Stimulated activated CD4-positive, alpha-beta T cell treated with anti-CD3 and anti-CD28 coated beads, Interleukin-4, amount 100 ng/mL, for 48 hours (primary cell): Measurements from ENCODE around the gene TNS3.

ENCODE experiments used
- DNase-seq, 2 donors: peaks; one replicate each; pipeline ENCODE4 v3.0.0-alpha.2; 2020; ENCODE audit warnings: low read depth in 2 of 2

The TNS3 gene

DNA sequence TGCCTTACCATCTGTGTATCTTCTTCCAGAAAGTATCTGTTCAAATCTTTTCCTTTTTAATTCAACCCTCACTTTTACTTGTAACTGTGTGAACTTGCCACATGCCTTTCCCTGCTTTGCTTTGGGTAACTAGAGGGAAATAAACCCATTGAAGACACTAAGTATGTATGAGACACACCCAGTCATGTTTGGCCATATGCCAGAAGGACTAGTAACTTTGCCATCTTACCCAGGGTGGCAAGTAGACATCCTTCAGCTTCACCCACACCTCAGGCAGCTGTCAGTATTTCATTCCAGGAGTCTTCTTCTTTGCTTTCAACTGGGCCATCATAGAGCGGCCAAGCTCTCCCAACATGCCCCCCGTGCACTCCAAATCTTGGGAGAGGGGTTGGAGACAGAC is 323.1 kb downstream of the TNS3 start:
- DNase-seq, result no peak

DNA sequence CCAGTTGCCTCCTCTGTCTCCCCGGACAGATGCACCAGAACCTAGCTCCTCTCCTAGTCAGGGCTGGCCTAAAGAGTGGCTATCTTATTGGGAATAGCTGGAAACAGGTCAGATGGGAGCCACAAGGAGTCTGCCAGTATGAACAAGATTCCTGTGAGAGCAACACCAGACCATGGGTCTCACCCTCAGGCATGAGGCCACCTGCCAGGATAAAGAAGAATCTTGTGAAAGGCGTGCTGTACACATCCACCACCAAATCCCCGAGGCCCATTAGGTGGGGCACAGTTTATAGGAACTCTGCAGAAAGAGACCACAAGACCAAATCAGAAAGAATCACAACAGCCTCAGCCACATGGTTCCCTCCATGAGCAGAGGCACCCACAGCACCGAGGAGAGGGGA is 325.9 kb downstream of the TNS3 start:
- DNase-seq, result no peak

DNA sequence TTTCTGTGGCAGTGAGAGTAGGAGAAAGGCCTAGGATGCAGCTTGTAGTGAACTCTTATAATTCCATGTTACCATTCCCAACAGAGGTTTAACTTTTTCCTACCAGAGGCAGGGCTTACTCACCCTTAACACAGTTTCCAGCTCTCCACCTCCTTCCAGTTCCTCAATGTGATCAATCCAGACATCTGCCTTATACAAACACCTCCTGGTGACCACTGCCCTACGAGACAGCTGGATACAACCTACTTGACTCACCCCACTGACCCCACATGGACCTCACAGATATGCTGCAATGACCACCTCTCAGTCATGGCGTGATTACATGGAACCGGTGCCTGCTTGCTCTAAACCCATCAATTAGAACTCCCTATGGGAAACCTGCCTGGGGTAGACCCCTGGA is 326.5 kb downstream of the TNS3 start:
- DNase-seq, result no peak

- DNase-seq, result no peak
Observed at GRCh38 chr7:47255007-47255406, 326.9 kb downstream of the TNS3 start.

DNA sequence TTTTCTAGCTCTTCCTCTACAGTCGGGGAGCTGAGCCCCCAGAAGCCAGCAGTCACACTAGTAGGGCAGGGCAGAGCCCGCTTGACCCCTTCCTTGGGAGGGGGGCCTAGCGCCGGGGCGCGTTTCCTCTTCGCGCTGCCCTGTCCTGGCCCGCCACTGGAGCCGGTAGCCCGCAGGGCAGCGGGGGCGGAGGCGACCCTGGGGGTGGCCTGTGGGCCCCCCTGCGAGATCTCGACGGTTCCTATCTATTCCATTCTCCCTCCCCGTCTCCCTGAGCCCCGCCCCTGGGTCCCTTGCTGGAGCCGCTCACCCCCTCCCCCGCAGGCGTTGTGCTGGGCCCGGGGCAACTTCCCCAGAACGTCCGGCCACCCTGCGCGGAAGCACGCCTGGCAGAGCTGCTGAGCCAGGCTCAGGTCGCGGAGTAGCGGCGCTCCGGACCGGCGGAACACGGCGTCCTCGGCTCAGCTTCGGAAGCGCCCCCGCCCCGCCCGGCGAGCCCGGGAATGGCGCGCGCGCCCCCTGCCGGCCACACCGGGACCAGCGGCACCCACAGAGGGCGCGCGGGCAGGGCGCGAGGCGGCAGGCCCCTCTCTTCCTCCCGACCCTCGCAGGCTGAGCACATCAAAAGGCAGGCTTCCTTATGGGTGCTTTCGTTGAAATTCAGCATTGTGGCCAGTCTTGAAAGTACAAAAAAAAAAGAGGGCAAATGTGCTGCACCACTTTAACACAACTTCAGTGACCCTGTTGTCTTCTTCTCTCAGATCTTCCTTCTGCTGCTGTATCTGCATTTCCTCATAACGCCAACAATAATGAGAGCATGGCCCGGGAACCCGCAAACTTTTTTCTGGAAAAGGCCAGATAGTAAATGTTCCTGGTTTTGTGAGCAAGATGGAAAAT is 327.6 kb downstream of the TNS3 start:
- DNase-seq, result peak; percentile 44 to 54

GRCh38 chr7:47253650-47254080 is 328.2 kb downstream of the TNS3 start:
- no peak for DNase-seq

- DNase-seq, result no peak
Observed at GRCh38 chr7:47252675-47253074, 329.2 kb downstream of the TNS3 start.

DNA sequence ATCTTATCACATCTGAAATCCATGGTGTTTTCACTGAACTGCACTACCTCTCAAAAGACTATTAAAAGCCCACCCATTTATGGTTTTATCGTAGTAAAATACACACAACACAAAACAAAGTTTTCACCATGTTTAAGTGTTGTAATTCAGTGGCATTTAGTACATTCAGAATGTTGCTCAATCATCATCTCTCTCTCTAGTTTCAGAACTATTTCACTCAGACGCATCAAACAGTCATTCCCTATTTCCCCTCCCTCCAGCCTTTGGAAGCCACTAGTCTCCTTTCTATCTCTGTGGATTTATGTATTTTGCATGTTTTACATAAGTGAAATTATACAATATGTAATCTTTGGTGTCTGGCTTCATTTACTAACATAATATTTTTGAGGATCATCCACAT is 332.6 kb downstream of the TNS3 start:
- no peak for DNase-seq

- no peak for DNase-seq
Observed at GRCh38 chr7:47248797-47249196, 333.1 kb downstream of the TNS3 start.

DNA sequence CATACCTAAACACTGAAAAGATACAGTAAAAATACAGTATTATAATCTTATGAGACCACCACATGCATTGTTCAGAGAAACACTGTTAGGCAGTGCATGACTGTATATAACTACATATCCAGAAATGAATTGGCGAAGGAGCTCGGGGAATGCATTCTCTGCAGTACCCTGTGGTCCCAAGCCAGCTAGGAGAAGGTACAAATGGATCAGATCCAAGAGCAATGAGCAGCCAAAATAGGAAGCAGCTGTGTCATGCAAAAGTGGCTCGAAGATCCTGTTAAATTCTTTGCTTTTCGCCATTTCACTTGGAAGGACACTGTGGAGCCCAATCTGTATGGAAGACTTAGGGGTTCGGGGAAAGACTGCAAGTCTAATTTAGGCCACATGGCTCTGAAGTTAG is 334.8 kb downstream of the TNS3 start:
- DNase-seq, result no peak

DNA sequence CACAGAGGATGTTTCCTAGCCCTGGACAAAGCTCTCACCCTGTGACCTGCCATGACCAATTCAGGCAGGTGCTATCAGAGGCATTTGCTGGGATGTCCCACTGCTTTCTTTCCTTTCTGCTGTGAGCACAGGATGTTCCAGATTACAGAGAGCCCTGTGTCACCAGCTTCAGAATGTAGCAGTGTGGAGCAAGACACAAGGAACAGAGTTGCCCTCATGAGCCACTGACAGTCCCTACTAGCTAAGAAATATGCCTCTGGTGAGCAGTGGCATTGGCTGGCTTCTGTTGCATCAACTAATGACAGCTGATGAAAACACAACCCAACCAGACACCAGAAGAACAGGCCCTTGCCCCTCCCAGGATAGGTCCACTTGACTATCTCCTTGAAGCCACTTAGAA is 337.2 kb downstream of the TNS3 start:
- DNase-seq, result no peak

GRCh38 chr7:47241112-47242065 is 340.5 kb downstream of the TNS3 start:
- no peak for DNase-seq

DNA sequence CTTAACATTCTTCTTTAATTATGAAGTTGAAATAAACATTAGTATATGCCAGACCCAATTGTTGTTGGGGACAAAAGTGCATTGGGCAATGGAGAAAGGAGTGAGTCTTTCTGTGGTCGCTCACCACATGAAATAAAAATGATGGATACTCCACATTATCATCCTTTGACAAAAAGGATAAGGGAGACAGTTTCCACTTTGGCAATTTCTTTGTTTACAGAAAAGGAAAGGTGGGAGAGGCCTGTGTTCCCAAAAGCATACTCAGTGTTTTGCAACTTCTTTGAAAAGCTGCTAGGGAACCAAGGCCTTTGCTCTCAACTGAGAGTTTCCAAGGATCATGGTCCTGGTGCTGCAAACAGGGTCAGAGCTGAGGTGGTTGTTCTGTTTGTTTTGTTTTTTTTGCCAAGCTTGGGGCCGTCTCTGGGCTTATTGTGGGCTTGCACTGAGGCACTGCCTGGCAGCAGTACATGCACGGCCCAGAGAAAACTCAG is 341.9 kb downstream of the TNS3 start:
- no peak for DNase-seq

DNA sequence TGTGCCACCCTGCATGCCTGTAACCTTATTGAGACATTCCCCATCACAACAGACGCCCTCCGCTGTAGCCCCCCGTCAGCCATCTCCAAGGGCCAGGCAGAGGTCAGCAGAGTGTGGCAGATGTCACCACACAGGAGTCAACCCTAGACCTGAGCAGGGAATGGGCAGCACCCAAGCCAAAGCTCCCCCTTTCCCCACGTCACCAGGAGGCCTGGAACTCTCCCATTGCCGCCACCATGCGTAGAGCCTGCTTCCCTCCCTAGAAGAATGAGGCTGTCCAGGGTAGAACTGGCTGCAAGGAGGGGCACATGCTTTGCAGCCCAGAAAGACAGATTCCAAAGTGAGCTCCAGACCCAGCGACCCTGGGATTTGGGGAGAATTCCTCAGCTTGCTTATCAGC is 342.9 kb downstream of the TNS3 start:
- DNase-seq, result no peak

DNA sequence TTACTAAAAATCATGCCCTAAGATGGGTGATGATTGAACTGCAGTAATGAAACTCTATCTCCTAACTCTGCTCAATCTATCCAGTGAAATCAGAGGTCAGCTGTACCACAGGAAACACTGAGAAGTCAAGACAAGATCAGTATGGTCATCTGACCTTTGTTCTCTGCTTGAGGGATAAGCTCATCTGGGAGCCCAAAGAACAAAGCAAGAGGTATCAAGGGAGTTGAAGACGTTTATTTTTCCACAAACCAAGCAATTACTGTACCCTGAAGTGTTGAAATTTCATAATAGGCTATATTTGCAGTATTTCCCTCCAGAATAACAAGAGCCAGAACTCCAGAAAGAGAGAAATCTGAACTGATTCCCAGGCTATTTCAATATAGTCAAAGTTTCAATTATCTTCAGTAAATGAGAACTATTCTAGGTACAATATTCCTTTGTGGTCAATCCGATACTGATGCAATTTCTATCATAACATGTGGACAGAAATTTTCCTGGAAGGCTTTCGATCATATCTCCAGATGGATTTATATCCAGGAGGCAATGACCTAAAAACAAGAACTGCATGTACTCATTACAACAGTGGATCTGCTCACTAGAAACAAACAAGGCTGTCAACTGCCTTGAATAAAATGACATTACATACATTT is 345.3 kb downstream of the TNS3 start:
- no peak for DNase-seq

DNA sequence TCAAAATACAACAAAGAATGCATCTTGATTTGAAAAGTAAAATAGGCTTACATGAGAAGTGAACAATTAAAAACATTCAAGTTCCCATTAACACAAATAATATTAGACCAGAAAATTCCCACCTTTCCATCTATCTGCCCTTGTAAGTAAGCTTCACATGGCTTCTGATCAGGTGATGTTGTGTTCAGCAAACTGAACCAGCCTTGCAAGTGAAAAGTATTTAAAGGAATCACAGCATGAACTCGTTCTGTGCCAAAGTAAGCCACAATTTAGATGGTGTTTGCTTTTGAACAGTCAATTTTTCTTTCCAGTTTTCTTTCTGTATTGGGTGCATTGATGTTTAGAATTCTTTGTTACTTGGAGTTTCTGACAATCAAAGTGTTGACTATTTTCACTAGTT is 347.9 kb downstream of the TNS3 start:
- DNase-seq, result no peak

GRCh38 chr7:47232751-47233412 is 349.0 kb downstream of the TNS3 start:
- no peak for DNase-seq

- no peak for DNase-seq
Observed at GRCh38 chr7:47231627-47232026, 350.3 kb downstream of the TNS3 start.

- DNase-seq, result no peak
Observed at GRCh38 chr7:47231032-47231431, 350.9 kb downstream of the TNS3 start.

DNA sequence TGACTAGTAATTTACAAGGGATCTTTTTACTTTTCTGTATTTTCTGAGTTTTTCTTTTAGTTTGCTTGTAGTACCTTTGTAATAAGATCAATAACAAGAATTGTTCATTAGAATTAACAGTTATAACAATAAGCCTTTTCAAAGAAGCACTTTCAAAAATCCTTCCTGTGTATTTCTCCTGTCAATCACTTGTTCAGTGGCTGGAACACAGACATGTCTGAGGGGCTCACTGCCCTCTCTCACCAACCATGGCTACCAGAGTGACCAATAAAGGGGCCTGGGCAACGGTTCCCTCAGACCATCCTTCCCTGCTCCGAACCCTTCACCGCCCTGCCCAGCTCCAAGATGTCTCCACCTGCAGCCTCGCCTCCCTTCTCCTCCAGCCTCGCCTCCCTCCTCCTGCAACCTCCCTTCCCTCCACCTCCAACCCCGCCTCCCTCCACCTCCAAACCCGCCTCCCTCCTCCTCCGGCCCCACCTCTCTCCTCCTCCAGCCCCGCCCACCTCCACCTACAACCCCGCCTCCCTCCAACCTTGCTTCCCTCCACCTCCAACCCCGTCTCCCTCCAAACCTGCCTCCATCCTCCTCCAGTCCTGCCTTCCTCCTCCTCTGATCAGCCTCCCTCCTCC is 353.4 kb downstream of the TNS3 start:
- DNase-seq, result no peak

- no peak for DNase-seq
Observed at GRCh38 chr7:47227762-47228177, 354.1 kb downstream of the TNS3 start.
